Natural killer cell (primary cell): ENCODE data around the gene PPP1R16B. TPM values are rescaled to one million over a fixed set of nuclear protein-coding genes. Genes with fewer than 3 reads are reported as not detected.

Source experiments
- ATAC-seq, 3 donors: fragments of 150-1000 bp in 2 of 3; fragments of 200-7000 bp in 1 of 3; cut with Tn5 transposase; 1 replicate in 1 of 3; 2 replicates in 2 of 3; pipeline ENCODE4 v1.10.0; 2021; ENCODE audit warnings: mild to moderate bottlenecking in 2 of 3, moderate library complexity in 2 of 3
- DNase-seq, 2 donors: peaks; one replicate each; pipeline versions ENCODE4 v3.0.0 to v3.0.0-alpha.2; 2013 to 2021; ENCODE audit warnings: mixed read lengths in 1 of 2
- H3K27ac ChIP-seq: one replicate; pipeline ENCODE4 v1.5.1; 2013; ENCODE audit warnings: mild to moderate bottlenecking, low read length
- H3K27me3 ChIP-seq: one replicate; pipeline ENCODE4 v1.6.1; 2013; ENCODE audit warnings: low read length; ENCODE audit not compliant: control insufficient read depth, insufficient read depth
- H3K36me3 ChIP-seq: one replicate; pipeline ENCODE4 v1.6.1; 2013; ENCODE audit warnings: low read length; ENCODE audit not compliant: control insufficient read depth, insufficient read depth
- H3K4me1 ChIP-seq: one replicate; pipeline ENCODE4 v1.6.1; 2013; ENCODE audit warnings: low read length; ENCODE audit not compliant: control insufficient read depth, insufficient read depth
- H3K4me3 ChIP-seq: one replicate; pipeline ENCODE4 v1.5.1; 2013; ENCODE audit warnings: low read length
- H3K9me3 ChIP-seq: one replicate; pipeline ENCODE4 v1.6.1; 2013; ENCODE audit warnings: low read length; ENCODE audit not compliant: control insufficient read depth, insufficient read depth
- H3K27ac Mint-ChIP-seq, 2 donors: one replicate each; pipeline ENCODE4 v1.8.0; 2022; ENCODE audit warnings: mild to moderate bottlenecking in 2 of 2, mixed read lengths in 2 of 2, moderate library complexity in 1 of 2
- H3K27me3 Mint-ChIP-seq, 2 donors: one replicate each; pipeline ENCODE4 v1.8.0; 2022; ENCODE audit warnings: low read depth in 2 of 2, mixed read lengths in 2 of 2
- H3K36me3 Mint-ChIP-seq: one replicate; pipeline ENCODE4 v1.8.0; 2022; ENCODE audit warnings: mixed read lengths
- H3K4me1 Mint-ChIP-seq, 2 donors: one replicate each; pipeline ENCODE4 v1.8.0; 2022; ENCODE audit warnings: mixed read lengths in 2 of 2
- H3K4me3 Mint-ChIP-seq: one replicate; pipeline ENCODE4 v1.8.0; 2022; ENCODE audit warnings: mild to moderate bottlenecking, moderate library complexity, mixed read lengths
- H3K9me3 Mint-ChIP-seq, 2 donors: one replicate each; pipeline ENCODE4 v1.8.0; 2022; ENCODE audit warnings: mixed read lengths in 2 of 2
- CTCF ChIP-seq: fragments of 200-600 bp; IDR thresholded peaks from one replicate; pipeline ENCODE4 v1.8.0; 2022; ENCODE audit warnings: antibody characterized with exemption
- WGBS: methylation state at CpG from one replicate; pipeline ENCODE4 v1.1.7; 2013; ENCODE audit warnings: missing lambda C conversion rate; ENCODE audit not compliant: insufficient coverage; 5-methylcytosine and 5-hydroxymethylcytosine counted together
- intact Hi-C: fragments of 100-400 bp; cut with micrococcal nuclease; formaldehyde crosslinking; loops from one replicate; pipeline ENCODE4 v1.14.2; 2022
- total RNA-seq, 4 donors: library from RNA; stranded (reverse); fragments of 120-200 nt in 1 of 4; gene quantifications; one replicate each; pipeline versions ENCODE4 v1.2.3 to v1.2.4, GENCODE V29; 2013 to 2022

PPP1R16B gene
- total RNA-seq, 3 donors from 2014 or later (not counting 1 experiment from before 2014, with no cell fraction given): 52.0 to 62.3 (median 53.7) TPM

DNA sequence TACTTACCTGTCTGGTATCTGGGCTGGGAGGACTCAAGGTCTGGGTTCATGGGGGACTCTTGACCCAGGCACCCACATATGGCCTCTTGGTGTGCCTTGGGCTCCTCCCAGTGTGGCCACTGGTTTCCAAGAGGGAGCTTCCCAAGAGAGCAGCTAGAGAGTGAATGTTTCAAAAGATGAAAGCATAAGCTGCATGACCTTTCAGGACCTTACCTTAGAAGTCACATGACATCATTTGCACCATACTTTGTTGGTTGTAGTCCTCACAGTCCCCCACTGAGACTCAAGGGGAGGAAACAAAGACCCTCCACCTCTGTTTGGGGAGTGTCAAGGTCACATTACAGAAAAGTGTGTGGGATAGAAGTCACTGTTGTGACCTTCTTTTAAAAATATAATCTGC is 43.3 kb upstream of the PPP1R16B start:
- no peak for ATAC-seq
- Histone ChIP-seq H3K4me1 (no peaks in the 10 kb centered on the region), H3K36me3 (peaks cover 73% of the 10 kb centered on the region), H3K9me3 (no peaks in the 10 kb centered on the region), H3K4me3 (no peak overlapping the region), H3K27me3 (no peaks in the 10 kb centered on the region), H3K27ac (no peak overlapping the region)
- TF ChIP-seq CTCF: no peak
- Mint-ChIP-seq H3K36me3 (peaks cover 45% of the 10 kb centered on the region), H3K27ac (no peak overlapping the region), H3K27me3 (no peaks in the 10 kb centered on the region), H3K4me3 (no peak overlapping the region), H3K4me1 (peaks cover 0 to 5% of the 10 kb centered on the region in 2 donors), H3K9me3 (no peaks in the 10 kb centered on the region)
- intact Hi-C loops: no loop called here
- no peak for DNase-seq

GRCh38 chr20:38763616-38764015 is 41.9 kb upstream of the PPP1R16B start:
- no peak overlapping the region for H3K4me3 Mint-ChIP-seq
- no peaks in the 10 kb centered on the region for H3K9me3 Mint-ChIP-seq
- Histone ChIP-seq H3K9me3 (no peaks in the 10 kb centered on the region), H3K4me1 (no peaks in the 10 kb centered on the region), H3K36me3 (peaks cover 77% of the 10 kb centered on the region), H3K27me3 (no peaks in the 10 kb centered on the region), H3K27ac (no peak overlapping the region), H3K4me3 (no peak overlapping the region)
- TF ChIP-seq CTCF: no peak
- H3K27me3 Mint-ChIP-seq: no peaks in the 10 kb centered on the region
- DNase-seq: no peak
- H3K27ac Mint-ChIP-seq: no peak overlapping the region
- intact Hi-C loops: no loop called here
- H3K36me3 Mint-ChIP-seq: peaks cover 44% of the 10 kb centered on the region
- WGBS: 83% methylated on average over 1 of the region's 1 CpG
- no peak for ATAC-seq
- peaks cover 0 to 9% of the 10 kb centered on the region in 2 donors for H3K4me1 Mint-ChIP-seq

DNA sequence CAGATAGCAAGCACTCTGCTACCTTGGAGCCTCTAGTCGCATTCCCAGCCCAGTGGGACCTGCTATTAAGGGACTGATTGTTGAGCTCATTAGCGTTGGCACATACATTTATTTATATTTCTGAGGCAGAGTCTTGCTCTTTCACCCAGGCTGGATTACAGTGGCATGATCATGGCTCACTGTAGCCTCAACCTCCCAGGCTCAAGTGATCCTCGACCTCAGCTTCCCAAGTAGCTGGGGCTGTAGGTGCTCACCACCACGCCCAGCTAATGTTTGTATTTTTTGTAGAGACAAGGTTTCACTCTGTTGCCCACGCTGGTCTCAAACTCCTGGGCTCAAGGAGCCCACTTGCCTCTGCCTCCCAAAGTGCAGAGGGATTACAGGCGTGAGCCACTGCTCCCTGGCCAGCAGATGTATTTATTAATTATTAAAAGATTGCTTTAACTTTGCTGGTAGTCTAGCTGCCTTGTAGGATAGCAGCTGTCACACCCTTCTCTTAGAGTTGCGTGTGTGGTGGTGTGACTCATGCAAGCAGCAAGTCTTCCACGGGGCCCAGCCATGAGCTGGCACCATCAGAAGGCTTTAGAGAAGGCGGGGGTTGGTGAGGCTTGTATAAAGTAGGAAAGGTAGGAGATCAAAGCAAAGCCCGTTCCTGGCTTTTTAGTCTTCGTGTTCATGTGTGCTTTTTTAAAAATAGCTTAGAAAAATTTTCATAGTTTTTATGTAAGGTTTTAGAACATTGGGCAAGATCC is 40.8 kb upstream of the PPP1R16B start:
- no peak for TF ChIP-seq CTCF
- Mint-ChIP-seq H3K9me3 (no peaks in the 10 kb centered on the region), H3K4me1 (peaks cover 0 to 14% of the 10 kb centered on the region in 2 donors), H3K27me3 (no peaks in the 10 kb centered on the region), H3K4me3 (no peak overlapping the region), H3K27ac (peak overlapping the region in 1 of 2 donors; percentile 59), H3K36me3 (peaks cover 37% of the 10 kb centered on the region)
- WGBS: 81% methylated on average over 10 of the region's 11 CpGs
- Histone ChIP-seq H3K4me3 (no peak overlapping the region), H3K9me3 (no peaks in the 10 kb centered on the region), H3K27ac (no peak overlapping the region), H3K27me3 (no peaks in the 10 kb centered on the region), H3K4me1 (no peaks in the 10 kb centered on the region), H3K36me3 (peaks cover 86% of the 10 kb centered on the region)
- DNase-seq (no peak), ATAC-seq (peak in 2 of 3 donors; percentile 44 to 81)
- intact Hi-C loops: no loop called here

GRCh38 chr20:38766071-38766470 is 39.4 kb upstream of the PPP1R16B start:
- Mint-ChIP-seq H3K9me3 (no peaks in the 10 kb centered on the region), H3K4me1 (peaks cover 0 to 14% of the 10 kb centered on the region in 2 donors), H3K27ac (no peak overlapping the region), H3K4me3 (no peak overlapping the region), H3K36me3 (peaks cover 36% of the 10 kb centered on the region), H3K27me3 (no peaks in the 10 kb centered on the region)
- TF ChIP-seq CTCF: no peak
- no peak for ATAC-seq
- Histone ChIP-seq H3K27ac (no peak overlapping the region), H3K9me3 (no peaks in the 10 kb centered on the region), H3K36me3 (peaks cover 80% of the 10 kb centered on the region), H3K27me3 (no peaks in the 10 kb centered on the region), H3K4me1 (no peaks in the 10 kb centered on the region), H3K4me3 (no peak overlapping the region)
- intact Hi-C loops: no loop called here
- DNase-seq: no peak
- WGBS: over 99% methylated on average over 4 of the region's 4 CpGs
